COLO668 (cell line): ENCODE measurements around the gene PRDM2.

Experiments
- DNase-seq: peaks from one replicate; lab custom pipeline; 2025; ENCODE audit not compliant: unreplicated experiment; lab: John Stamatoyannopoulos, UW

Gene PRDM2

GRCh38 chr1:13763222-13763621, 63.2 kb downstream of the PRDM2 start:
- DNase-seq = no peak

GRCh38 chr1:13763991-13764390, 64.0 kb downstream of the PRDM2 start:
- no peak for DNase-seq

GRCh38 chr1:13764588-13765332, 64.8 kb downstream of the PRDM2 start:
- no peak for DNase-seq

GRCh38 chr1:13766592-13767564, 66.9 kb downstream of the PRDM2 start:
- DNase-seq = no peak

- no peak for DNase-seq
Observed at GRCh38 chr1:13769212-13769611, 69.2 kb downstream of the PRDM2 start.

- DNase-seq = no peak
Observed at GRCh38 chr1:13769830-13770229, 69.8 kb downstream of the PRDM2 start.

- DNase-seq = no peak
Observed at GRCh38 chr1:13770743-13771142, 70.8 kb downstream of the PRDM2 start.

- no peak for DNase-seq
Observed at GRCh38 chr1:13771745-13772144, 71.8 kb downstream of the PRDM2 start.

- DNase-seq = no peak
Observed at GRCh38 chr1:13772271-13772670, 72.3 kb downstream of the PRDM2 start.

- DNase-seq = no peak
Observed at GRCh38 chr1:13774121-13774520, 74.1 kb downstream of the PRDM2 start.

GRCh38 chr1:13775459-13775858, 75.5 kb downstream of the PRDM2 start:
- no peak for DNase-seq

GRCh38 chr1:13775916-13776315, 75.9 kb downstream of the PRDM2 start:
- DNase-seq = no peak

GRCh38 chr1:13778431-13778830, 78.4 kb downstream of the PRDM2 start:
- no peak for DNase-seq

- no peak for DNase-seq
Observed at GRCh38 chr1:13779930-13780329, 79.9 kb downstream of the PRDM2 start.

- no peak for DNase-seq
Observed at GRCh38 chr1:13780780-13781179, 80.8 kb downstream of the PRDM2 start.

GRCh38 chr1:13781228-13781627, 81.2 kb downstream of the PRDM2 start:
- no peak for DNase-seq

- no peak for DNase-seq
Observed at GRCh38 chr1:13781907-13782633, 82.1 kb downstream of the PRDM2 start.

- no peak for DNase-seq
Observed at GRCh38 chr1:13782634-13783360, 82.8 kb downstream of the PRDM2 start.

- DNase-seq = no peak
Observed at GRCh38 chr1:13783551-13783950, 83.6 kb downstream of the PRDM2 start.

- DNase-seq = no peak
Observed at GRCh38 chr1:13784971-13785370, 85.0 kb downstream of the PRDM2 start.

- no peak for DNase-seq
Observed at GRCh38 chr1:13786541-13786940, 86.6 kb downstream of the PRDM2 start.
